ENCODE data around the gene ITM2A. TPM values are rescaled to one million over a fixed set of nuclear protein-coding genes. Genes with fewer than 3 reads are reported as not detected.

The ITM2A gene
- polyA plus RNA-seq, 3 donors = 0.25 to 1.9 (median 1.5) TPM

GRCh38 chrX:79368441-79368840 lies 1.3 kb upstream of the ITM2A start:
- no peaks in the 10 kb centered on the region for H3K9me3 ChIP-seq (replicated peaks in 1 of 2; ENCODE audit: control insufficient read depth in 1 of 2, insufficient read depth in 1 of 2, low read length in 2 of 2)
- no peak overlapping the region for H3K9ac ChIP-seq (ENCODE audit: insufficient read depth, low read length, poor library complexity, severe bottlenecking)
- no peaks in the 10 kb centered on the region for H3K27me3 ChIP-seq (ENCODE audit: control insufficient read depth in 2 of 2, insufficient read depth in 2 of 2, low read length in 2 of 2)
- H3K27me3 Mint-ChIP-seq (ENCODE audit: low read depth in 3 of 3) = peaks cover 2 to 10% (median 4%) of the 10 kb centered on the region in 3 donors
- 90% methylated on average over 4 of the region's 6 CpGs for WGBS (ENCODE audit: insufficient coverage)
- H3K36me3 Mint-ChIP-seq = no peaks in the 10 kb centered on the region
- intact Hi-C loops (cut with micrococcal nuclease) = no loop called here
- H4K20me1 ChIP-seq (ENCODE audit: insufficient read depth, low read length) = no peaks in the 10 kb centered on the region
- H3K27ac ChIP-seq (ENCODE audit: low read depth in 1 of 2, low read length in 2 of 2) = no peak overlapping the region
- peaks cover 16% of the 10 kb centered on the region for H3K4me1 Mint-ChIP-seq
- no peaks in the 10 kb centered on the region for H3K36me3 ChIP-seq (replicated peaks in 1 of 2; ENCODE audit: control insufficient read depth in 1 of 2, insufficient read depth in 2 of 2, low read length in 2 of 2)
- DNase-seq = no peak
- no peak overlapping the region for H3K4me2 ChIP-seq (replicated peaks; ENCODE audit: extremely low read depth, low read length, poor library complexity, severe bottlenecking)
- no peak overlapping the region for H3K27ac Mint-ChIP-seq
- H2AFZ ChIP-seq (ENCODE audit: insufficient read depth, low read depth, low read length, poor library complexity, severe bottlenecking) = no peak overlapping the region
- H3K79me2 ChIP-seq (ENCODE audit: insufficient read depth, low read length) = no peaks in the 10 kb centered on the region
- no peak overlapping the region for H3K4me3 Mint-ChIP-seq
- no peak for TF ChIP-seq CTCF (IDR thresholded peaks at IDR 0.05)
- H3K4me3 ChIP-seq (replicated peaks in 1 of 3; ENCODE audit: low read depth in 2 of 3, low read length in 3 of 3) = no peak overlapping the region
- peaks cover 0 to 8% of the 10 kb centered on the region in 2 donors for H3K4me1 ChIP-seq (ENCODE audit: control insufficient read depth in 1 of 2, insufficient read depth in 2 of 2, low read length in 2 of 2)
- peaks cover 0 to 3% (median 0%) of the 10 kb centered on the region in 7 donors for H3K9me3 Mint-ChIP-seq

- no peaks in the 10 kb centered on the region for H3K27me3 ChIP-seq (ENCODE audit: control insufficient read depth in 2 of 2, insufficient read depth in 2 of 2, low read length in 2 of 2)
- H3K27ac ChIP-seq (ENCODE audit: low read depth in 1 of 2, low read length in 2 of 2) = no peak overlapping the region
- no peaks in the 10 kb centered on the region for H3K9me3 ChIP-seq (replicated peaks in 1 of 2; ENCODE audit: control insufficient read depth in 1 of 2, insufficient read depth in 1 of 2, low read length in 2 of 2)
- H3K4me3 Mint-ChIP-seq = no peak overlapping the region
- no CpG with 5 or more reads among the region's 3 CpGs for WGBS (ENCODE audit: insufficient coverage)
- H3K9ac ChIP-seq (ENCODE audit: insufficient read depth, low read length, poor library complexity, severe bottlenecking) = no peak overlapping the region
- H4K20me1 ChIP-seq (ENCODE audit: insufficient read depth, low read length) = no peaks in the 10 kb centered on the region
- no peak overlapping the region for H3K4me2 ChIP-seq (replicated peaks; ENCODE audit: extremely low read depth, low read length, poor library complexity, severe bottlenecking)
- H3K27ac Mint-ChIP-seq = peak overlapping the region in 1 of 7 donors; percentile 38
- H3K36me3 Mint-ChIP-seq = no peaks in the 10 kb centered on the region
- H3K79me2 ChIP-seq (ENCODE audit: insufficient read depth, low read length) = no peaks in the 10 kb centered on the region
- peak overlapping the region; percentile 67 for H2AFZ ChIP-seq (ENCODE audit: insufficient read depth, low read depth, low read length, poor library complexity, severe bottlenecking)
- H3K4me3 ChIP-seq (replicated peaks in 1 of 3; ENCODE audit: low read depth in 2 of 3, low read length in 3 of 3) = no peak overlapping the region
- intact Hi-C loops (cut with micrococcal nuclease) = no loop called here
- DNase-seq = no peak
- peaks cover 0 to 3% (median 0%) of the 10 kb centered on the region in 7 donors for H3K9me3 Mint-ChIP-seq
- H3K27me3 Mint-ChIP-seq (ENCODE audit: low read depth in 3 of 3) = peaks cover 2 to 10% (median 4%) of the 10 kb centered on the region in 3 donors
- H3K4me1 ChIP-seq (ENCODE audit: control insufficient read depth in 1 of 2, insufficient read depth in 2 of 2, low read length in 2 of 2) = peaks cover 0 to 8% of the 10 kb centered on the region in 2 donors
- TF ChIP-seq CTCF (IDR thresholded peaks at IDR 0.05) = no peak
- peaks cover 16% of the 10 kb centered on the region for H3K4me1 Mint-ChIP-seq
- no peaks in the 10 kb centered on the region for H3K36me3 ChIP-seq (replicated peaks in 1 of 2; ENCODE audit: control insufficient read depth in 1 of 2, insufficient read depth in 2 of 2, low read length in 2 of 2)
Observed at GRCh38 chrX:79367907-79368306, 773 bp upstream of the ITM2A start.
